SK-N-SH (cell line): ENCODE data around the gene UST.

ENCODE experiments used
- EP300 ChIP-seq, 2 experiments: IDR thresholded peaks; 2 replicates each; pipeline versions ENCODE4 v1.4.0 to v1.6.1; 2012; ENCODE audit warnings: borderline replicate concordance in 1 of 2, low read depth in 1 of 2, low read length in 1 of 2
- PBX3 ChIP-seq: IDR thresholded peaks from 2 replicates; pipeline ENCODE4; 2012
- POLR2AphosphoS5 ChIP-seq: IDR thresholded peaks from 2 replicates; pipeline ENCODE4 v1.6.1; 2012; ENCODE audit warnings: low read depth, low read length
- RAD21 ChIP-seq: IDR thresholded peaks from 2 replicates; pipeline ENCODE4 v1.6.1; 2012; ENCODE audit warnings: mild to moderate bottlenecking, low read length
- ZBTB33 ChIP-seq: IDR thresholded peaks from 2 replicates; pipeline ENCODE4 v1.4.0; 2012; ENCODE audit warnings: low read depth, borderline replicate concordance
- TF ChIP-seq, protein P1 (sequence below): fragments of 200-600 bp; sonication (generic); IDR thresholded peaks from 2 replicates; pipeline ENCODE4 v1.6.1; 2017; ENCODE audit warnings: antibody characterized with exemption, mild to moderate bottlenecking, moderate library complexity

GRCh38 chr6:148805777-148806176 lies 58.9 kb downstream of the UST start:
- TF ChIP-seq POLR2AphosphoS5: no peak
- TF ChIP-seq ZBTB33: no peak
- TF ChIP-seq, protein P1, sequence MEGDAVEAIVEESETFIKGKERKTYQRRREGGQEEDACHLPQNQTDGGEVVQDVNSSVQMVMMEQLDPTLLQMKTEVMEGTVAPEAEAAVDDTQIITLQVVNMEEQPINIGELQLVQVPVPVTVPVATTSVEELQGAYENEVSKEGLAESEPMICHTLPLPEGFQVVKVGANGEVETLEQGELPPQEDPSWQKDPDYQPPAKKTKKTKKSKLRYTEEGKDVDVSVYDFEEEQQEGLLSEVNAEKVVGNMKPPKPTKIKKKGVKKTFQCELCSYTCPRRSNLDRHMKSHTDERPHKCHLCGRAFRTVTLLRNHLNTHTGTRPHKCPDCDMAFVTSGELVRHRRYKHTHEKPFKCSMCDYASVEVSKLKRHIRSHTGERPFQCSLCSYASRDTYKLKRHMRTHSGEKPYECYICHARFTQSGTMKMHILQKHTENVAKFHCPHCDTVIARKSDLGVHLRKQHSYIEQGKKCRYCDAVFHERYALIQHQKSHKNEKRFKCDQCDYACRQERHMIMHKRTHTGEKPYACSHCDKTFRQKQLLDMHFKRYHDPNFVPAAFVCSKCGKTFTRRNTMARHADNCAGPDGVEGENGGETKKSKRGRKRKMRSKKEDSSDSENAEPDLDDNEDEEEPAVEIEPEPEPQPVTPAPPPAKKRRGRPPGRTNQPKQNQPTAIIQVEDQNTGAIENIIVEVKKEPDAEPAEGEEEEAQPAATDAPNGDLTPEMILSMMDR: no peak
- TF ChIP-seq PBX3: no peak
- no peak for TF ChIP-seq RAD21
- no peak for TF ChIP-seq EP300 (IDR thresholded peaks at IDR 0.05; ENCODE audit: borderline replicate concordance in 1 of 2, low read depth in 1 of 2, low read length in 1 of 2)
